OCI-LY7 (cell line): Measurements from ENCODE around the gene IRF2BP1.

Experiments used
- CTCF ChIP-seq: fragments of 200-600 bp; sonication (generic); conservative IDR thresholded peaks from 2 replicates; pipeline ENCODE4 v1.5.1; 2014; ENCODE audit warnings: mild to moderate bottlenecking, antibody characterized with exemption, low read length, moderate library complexity, mixed read lengths
- EZH2phosphoT487 ChIP-seq: fragments of 200-600 bp; sonication (generic); IDR thresholded peaks from 2 replicates; pipeline ENCODE4 v1.6.1; 2018; ENCODE audit warnings: low read depth, borderline replicate concordance, mild to moderate bottlenecking, mixed run types, antibody characterized with exemption, low read length, moderate library complexity, mixed read lengths

GRCh38 chr19:45920458-45920857 lies 34.5 kb upstream of the IRF2BP1 start:
- TF ChIP-seq EZH2phosphoT487: no peak
- no peak for TF ChIP-seq CTCF
